Adrenal gland (tissue), 12 donors: Measurements from ENCODE around the gene KCTD17. TPM values are rescaled to one million over a fixed set of nuclear protein-coding genes. Genes with fewer than 3 reads are reported as not detected.

ENCODE experiments used
- DNase-seq, 7 donors: peaks; one replicate each; pipeline ENCODE4 v3.0.0-alpha.2; 2019 to 2020
- H3K27ac ChIP-seq, 5 donors: fragments of 200-600 bp; sonication (generic) in 4 of 5; 1 replicate in 3 of 5; 2 replicates in 2 of 5; pipeline versions ENCODE4 v1.5.1 to v1.8.0; 2016 to 2020; ENCODE audit warnings: mild to moderate bottlenecking in 1 of 5
- H3K27me3 ChIP-seq: fragments of 200-600 bp; 2 replicates; pipeline ENCODE4 v1.8.0; 2021
- H3K36me3 ChIP-seq, 2 donors: fragments of 200-600 bp; replicated peaks in 1 of 2; 1 replicate in 1 of 2; 2 replicates in 1 of 2; pipeline versions ENCODE4 v1.5.1 to v1.8.0; 2018 to 2022
- H3K4me1 ChIP-seq, 2 donors: fragments of 200-600 bp; replicated peaks in 1 of 2; 1 replicate in 1 of 2; 2 replicates in 1 of 2; pipeline versions ENCODE4 v1.5.1 to v1.8.0; 2018 to 2021
- H3K4me3 ChIP-seq, 4 donors: fragments of 200-600 bp; sonication (generic) in 3 of 4; one replicate each; pipeline ENCODE4 v1.5.1; 2016 to 2018
- H3K9me3 ChIP-seq, 3 donors: fragments of 200-600 bp; sonication (generic) in 1 of 3; replicated peaks in 1 of 3; 1 replicate in 2 of 3; 2 replicates in 1 of 3; pipeline versions ENCODE4 v1.5.1 to v1.8.0; 2016 to 2021
- CTCF ChIP-seq, 6 experiments: fragments of 450-650 bp in 4 of 6; fragments of 200-600 bp in 2 of 6; sonication (generic) in 1 of 6; IDR thresholded peaks; 1 replicate in 5 of 6; 2 replicates in 1 of 6; pipeline versions ENCODE4 v1.5.1 to v1.8.0; 2016 to 2021; ENCODE audit warnings: antibody characterized with exemption in 6 of 6, mild to moderate bottlenecking in 2 of 6, moderate library complexity in 1 of 6
- POLR2A ChIP-seq, 2 donors: fragments of 450-650 bp; IDR thresholded peaks; one replicate each; pipeline ENCODE4 v1.6.1; 2017; ENCODE audit warnings: antibody characterized with exemption in 2 of 2, mild to moderate bottlenecking in 2 of 2, moderate library complexity in 1 of 2
- WGBS, 4 donors: extraction: QIAGEN DNeasy Blood & Tissue Kit in 2 of 4; methylation state at CpG; one replicate each; pipeline versions ENCODE4 v1.1.5 to v1.1.7; 2013 to 2017; 5-methylcytosine and 5-hydroxymethylcytosine counted together
- intact Hi-C, 2 donors: fragments of 100-400 bp; cut with DNase I; formaldehyde crosslinking; loops; one replicate each; pipeline versions ENCODE4 v1.14.1 to v1.15.0; 2022 to 2023
- polyA plus RNA-seq, 3 donors: library from polyadenylated mRNA; stranded (reverse); fragments of 200-250 nt in 2 of 3; fragments of 350-450 nt in 1 of 3; fragmentation: Illumina TruSeq in 1 of 3; extraction: RNeasy Lipid Tissue Mini Kit (QIAGEN cat#74804) in 1 of 3; gene quantifications; one replicate each; pipeline ENCODE4 v1.2.3, GENCODE V29; 2013 to 2014
- small RNA-seq, 2 donors: library from RNA; depleted of rRNA; stranded (forward); fragments of <200 nt; gene quantifications; one replicate each; pipeline ENCODE3, GENCODE V24; 2016
- total RNA-seq, 9 donors: library from RNA; depleted of rRNA in 4 of 9; stranded (reverse); fragments of >200 nt in 4 of 9; fragments of 120-200 nt in 1 of 9; fragmentation: NEBNext Ultra II Directional in 1 of 9; extraction: Animal tissue kit (Norgen Biotek cat#: 25700) in 1 of 9; gene quantifications; one replicate each; pipeline versions ENCODE4 v1.1.0 to v1.2.4, GENCODE V29; 2013 to 2023
- donor health status: healthy with polysubstance abuse.
- donor health status: Bipolar disorder and iron deficiency.
- donor health status: DM: yes; HTN: yes; CAD: no.
- donor health status: DM: no; HTN: no; CAD: no.
- donor health status: DM: no; HTN: no; CAD: no.
- donor health status: DM: yes; HTN: yes; CAD: no.

The KCTD17 gene
- total and polyA plus RNA-seq, 12 donors = 10.0 to 71.5 (median 27.0) TPM

- Histone ChIP-seq H3K4me3 (no peak overlapping the region), H3K27me3 (no peaks in the 10 kb centered on the region), H3K4me1 (no peaks in the 10 kb centered on the region), H3K9me3 (no peaks in the 10 kb centered on the region), H3K27ac (no peak overlapping the region), H3K36me3 (no peaks in the 10 kb centered on the region)
- TF ChIP-seq POLR2A (IDR thresholded peaks at IDR 0.05) (no peak), CTCF (IDR thresholded peaks at IDR 0.05) (no peak)
- 58 to 78% (median 62%) methylated on average over 4 to 12 of the region's 12 CpGs for WGBS, 4 donors
- DNase-seq = no peak
- intact Hi-C loops = no loop called here
These were observed 60.7 kb downstream of the KCTD17 start for GRCh38 chr22:37112084-37112728.

Small RNA genes within 50 kb of the gene (small RNA-seq; reads per million reads assigned to genes)
- 0 reads per million in 2 donors for gene RF00019

Other genes starting within 250 kb of the KCTD17 start
- gene PVALB, start 234.7 kb upstream of the KCTD17 start, total RNA-seq = 1 to 10 TPM in 1 of 9 donors, under 1 TPM in 1, not detected in 7; 0.65 to 3.3 TPM
- 1 to 10 TPM in 1 of 3 donors, under 1 TPM in 1, not detected in 1; 0.98 to 1.7 TPM for gene PVALB, start 234.7 kb upstream of the KCTD17 start, polyA plus RNA-seq
- gene NCF4, start 190.7 kb upstream of the KCTD17 start, total RNA-seq = 10 to 100 TPM in 8 of 9 donors, 1 to 10 TPM in 1; 2.0 to 49.7 (median 20.7) TPM
- gene NCF4, start 190.7 kb upstream of the KCTD17 start, polyA plus RNA-seq = 10 to 100 TPM in 2 of 3 donors, 1 to 10 TPM in 1; 5.3 to 58.1 (median 42.1) TPM
- 10 to 100 TPM in 1 of 9 donors, 1 to 10 TPM in 7, under 1 TPM in 1; 0.55 to 12.4 (median 5.2) TPM for gene CSF2RB, start 138.1 kb upstream of the KCTD17 start, total RNA-seq
- gene CSF2RB, start 138.1 kb upstream of the KCTD17 start, polyA plus RNA-seq = 1 to 10 TPM; 1.0 to 2.2 (median 1.2) TPM
- gene TST, start 32.3 kb upstream of the KCTD17 start, total RNA-seq = 100 to 1,000 TPM; 142 to 484 (median 196) TPM
- gene TST, start 32.3 kb upstream of the KCTD17 start, polyA plus RNA-seq = 100 to 1,000 TPM in 1 of 3 donors, 10 to 100 TPM in 2; 49.7 to 207 (median 67.2) TPM
- 100 to 1,000 TPM in 5 of 9 donors, 10 to 100 TPM in 4; 41.8 to 332 (median 149) TPM for gene MPST, start 32.0 kb upstream of the KCTD17 start, total RNA-seq
- gene MPST, start 32.0 kb upstream of the KCTD17 start, polyA plus RNA-seq = 100 to 1,000 TPM in 2 of 3 donors, 1 to 10 TPM in 1; 7.9 to 161 (median 136) TPM
- gene TMPRSS6, start 58.0 kb downstream of the KCTD17 start, total RNA-seq = 1 to 10 TPM in 1 of 9 donors, under 1 TPM in 2, not detected in 6; under 0.01 to 1.2 (median 0.14) TPM
- under 1 TPM in 2 of 3 donors, not detected in 1; 0.07 to 0.08 TPM for gene TMPRSS6, start 58.0 kb downstream of the KCTD17 start, polyA plus RNA-seq
- 1 to 10 TPM in 5 of 9 donors, under 1 TPM in 4; 0.06 to 2.1 (median 1.3) TPM for gene IL2RB, start 98.2 kb downstream of the KCTD17 start, total RNA-seq
- under 1 TPM; 0.34 to 0.48 (median 0.40) TPM for gene IL2RB, start 98.2 kb downstream of the KCTD17 start, polyA plus RNA-seq
- gene C1QTNF6, start 136.5 kb downstream of the KCTD17 start, total RNA-seq = 10 to 100 TPM in 1 of 9 donors, 1 to 10 TPM in 8; 2.2 to 28.6 (median 7.0) TPM
- gene C1QTNF6, start 136.5 kb downstream of the KCTD17 start, polyA plus RNA-seq = 10 to 100 TPM in 2 of 3 donors, 1 to 10 TPM in 1; 2.9 to 45.7 (median 17.9) TPM
- 1 to 10 TPM in 1 of 9 donors, under 1 TPM in 7, not detected in 1; 0.28 to 2.0 (median 0.46) TPM for gene SSTR3, start 160.7 kb downstream of the KCTD17 start, total RNA-seq
- gene SSTR3, start 160.7 kb downstream of the KCTD17 start, polyA plus RNA-seq = 1 to 10 TPM in 2 of 3 donors, under 1 TPM in 1; 0.34 to 1.2 (median 1.0) TPM
- gene RAC2, start 192.5 kb downstream of the KCTD17 start, total RNA-seq = 10 to 100 TPM in 5 of 9 donors, 1 to 10 TPM in 4; 2.8 to 17.9 (median 10.1) TPM
- 10 to 100 TPM in 2 of 3 donors, 1 to 10 TPM in 1; 6.3 to 12.4 (median 11.0) TPM for gene RAC2, start 192.5 kb downstream of the KCTD17 start, polyA plus RNA-seq
- gene CYTH4, start 230.8 kb downstream of the KCTD17 start, total RNA-seq = 10 to 100 TPM in 8 of 9 donors, 1 to 10 TPM in 1; 4.7 to 80.7 (median 22.9) TPM
- gene CYTH4, start 230.8 kb downstream of the KCTD17 start, polyA plus RNA-seq = 10 to 100 TPM in 2 of 3 donors, 1 to 10 TPM in 1; 7.5 to 26.6 (median 11.5) TPM